ENCODE results near the gene MARVELD2.
A peak's percentile ranks its signal among the peaks of the same experiment; 100 is the strongest.
"Not testable (repeated sequence)": the region's sequence is repeated elsewhere in the genome, so short reads cannot be mapped to it uniquely, and the experiment has no call there.

The MARVELD2 gene

GRCh38 chr5:69418554-69418953, 3.6 kb downstream of the MARVELD2 start:
- Histone ChIP-seq H3K9me3 (ENCODE audit: control insufficient read depth, insufficient read depth, low read length) (no peaks in the 10 kb centered on the region), H3K36me3 (ENCODE audit: insufficient read depth, low read length) (peaks cover 6% of the 10 kb centered on the region; the same call in 1 of the 2 replicates), H3K4me1 (ENCODE audit: insufficient read depth, low read length) (peaks cover 4% of the 10 kb centered on the region; the same call in 1 of the 2 replicates), H3K9ac (ENCODE audit: low read depth, low read length) (no peak overlapping the region)

DNA sequence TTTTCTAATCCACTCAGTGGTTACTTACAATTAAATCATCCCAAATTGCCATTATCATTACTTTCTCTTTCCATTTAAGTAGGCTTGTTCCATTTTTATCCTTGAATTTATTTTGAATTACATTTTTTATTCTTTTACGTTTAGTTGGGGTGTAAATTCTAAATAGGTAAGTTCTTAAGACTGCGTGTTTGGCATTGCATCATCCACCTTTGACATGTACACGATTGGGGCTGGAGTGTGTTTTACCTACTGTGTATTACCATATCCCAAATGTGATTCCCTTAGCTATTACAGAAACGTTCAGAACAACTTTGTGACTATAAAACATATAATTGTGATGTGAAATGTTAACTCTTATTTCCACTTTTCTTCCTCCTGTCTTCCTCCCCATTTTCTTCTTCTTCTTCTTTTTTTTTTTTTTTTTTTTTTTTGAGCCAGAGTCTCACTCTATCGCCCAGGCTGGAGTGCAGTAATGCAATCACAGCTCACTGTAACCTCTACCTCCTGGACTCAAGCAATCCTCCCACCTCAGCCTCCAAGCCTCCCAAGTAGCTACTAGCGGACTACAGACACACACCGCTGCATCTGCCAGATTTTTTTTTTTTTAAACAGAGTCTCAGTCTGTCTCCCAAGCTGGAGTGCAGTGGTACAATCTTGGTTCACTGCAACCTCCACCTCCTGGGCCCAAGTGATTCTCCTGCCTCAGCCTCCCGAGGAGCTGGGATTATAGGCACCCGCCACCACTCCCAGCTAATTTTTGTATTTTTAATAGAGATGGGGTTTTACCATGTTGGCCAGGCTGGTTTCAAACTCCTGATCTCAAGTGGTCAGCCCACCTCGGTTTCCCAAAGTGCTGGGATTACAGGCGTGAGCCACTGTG, 16.7 kb downstream of the MARVELD2 start:
- no peak overlapping the region for H3K9ac ChIP-seq (ENCODE audit: low read depth, low read length)
- no peaks in the 10 kb centered on the region for H3K9me3 ChIP-seq (ENCODE audit: control insufficient read depth, insufficient read depth, low read length)
- no peaks in the 10 kb centered on the region for H3K4me1 ChIP-seq (ENCODE audit: insufficient read depth, low read length)
- peaks cover 2% of the 10 kb centered on the region; the same call in 1 of the 2 replicates for H3K36me3 ChIP-seq (ENCODE audit: insufficient read depth, low read length)

- H3K9me3 ChIP-seq (ENCODE audit: control insufficient read depth, insufficient read depth, low read length), result no peaks in the 10 kb centered on the region
- H3K4me1 ChIP-seq (ENCODE audit: insufficient read depth, low read length), result no peaks in the 10 kb centered on the region
- H3K36me3 ChIP-seq (ENCODE audit: insufficient read depth, low read length), result peaks cover 3% of the 10 kb centered on the region; the same call in 1 of the 2 replicates
- no peak overlapping the region for H3K9ac ChIP-seq (ENCODE audit: low read depth, low read length)
Measured at GRCh38 chr5:69432412-69433206, 17.7 kb downstream of the MARVELD2 start.

DNA sequence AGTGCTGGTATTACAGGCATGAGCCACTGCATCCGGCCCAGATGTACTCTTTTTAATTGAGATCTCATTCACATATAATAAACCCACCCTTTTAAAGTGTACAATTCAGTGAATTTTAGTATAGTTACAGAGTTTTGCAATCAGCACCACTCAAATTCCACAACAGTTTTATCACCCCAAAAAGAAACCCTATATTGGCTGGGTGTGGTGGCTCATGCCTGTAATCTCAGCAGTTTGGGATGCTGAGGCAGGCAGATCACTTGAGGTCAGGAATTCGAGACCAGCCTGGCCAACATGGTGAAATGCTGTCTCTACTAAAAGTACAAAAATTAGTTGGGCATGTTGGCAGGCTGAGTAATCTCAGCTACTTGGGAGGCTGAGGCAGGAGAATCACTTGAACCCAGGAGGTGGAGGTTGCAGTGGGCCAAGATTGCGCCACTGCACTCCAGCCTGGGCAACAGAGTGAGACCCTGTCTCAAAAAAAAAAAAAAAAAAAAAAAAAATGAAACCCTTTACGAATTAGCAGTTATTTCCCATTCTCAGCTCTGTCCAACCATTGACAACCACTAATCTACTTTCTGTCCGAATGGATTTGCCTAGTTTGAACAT, 20.5 kb downstream of the MARVELD2 start:
- H3K9ac ChIP-seq (ENCODE audit: low read depth, low read length); H3K4me1 ChIP-seq (ENCODE audit: insufficient read depth, low read length); H3K9me3 ChIP-seq (ENCODE audit: control insufficient read depth, insufficient read depth, low read length); H3K36me3 ChIP-seq (ENCODE audit: insufficient read depth, low read length): not testable (repeated sequence)

- H3K9me3 ChIP-seq (ENCODE audit: control insufficient read depth, insufficient read depth, low read length), result no peaks in the 10 kb centered on the region
- no peaks in the 10 kb centered on the region for H3K36me3 ChIP-seq (ENCODE audit: insufficient read depth, low read length)
- H3K9ac ChIP-seq (ENCODE audit: low read depth, low read length), result no peak overlapping the region
- H3K4me1 ChIP-seq (ENCODE audit: insufficient read depth, low read length), result no peaks in the 10 kb centered on the region
Measured at GRCh38 chr5:69444127-69444754, 29.3 kb downstream of the MARVELD2 start.

GRCh38 chr5:69449511-69449910, 34.6 kb downstream of the MARVELD2 start:
- H3K4me1 ChIP-seq (ENCODE audit: insufficient read depth, low read length), result peaks cover 3% of the 10 kb centered on the region; the same call in 1 of the 2 replicates
- H3K9ac ChIP-seq (ENCODE audit: low read depth, low read length), result no peak overlapping the region
- H3K36me3 ChIP-seq (ENCODE audit: insufficient read depth, low read length), result no peaks in the 10 kb centered on the region
- no peaks in the 10 kb centered on the region for H3K9me3 ChIP-seq (ENCODE audit: control insufficient read depth, insufficient read depth, low read length)

DNA sequence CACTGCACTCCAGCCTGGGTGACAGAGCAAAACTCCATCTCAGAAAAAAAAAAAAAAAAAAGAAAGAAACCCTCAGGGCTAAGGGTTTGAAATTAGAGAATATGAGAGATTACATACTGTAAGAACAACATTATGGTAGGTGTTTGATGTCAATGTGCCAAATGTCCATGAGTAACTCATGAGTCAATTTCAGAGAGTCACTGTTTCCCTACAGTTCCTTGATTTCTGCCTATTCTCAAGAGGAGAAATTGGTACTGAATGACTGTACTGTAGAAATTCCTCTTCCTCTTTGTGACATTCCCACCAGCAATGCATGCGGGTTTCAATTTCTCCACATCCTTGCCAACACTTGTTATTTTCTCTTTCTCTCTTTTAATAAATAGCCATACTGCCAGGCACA, 35.2 kb downstream of the MARVELD2 start:
- Histone ChIP-seq H3K9me3 (ENCODE audit: control insufficient read depth, insufficient read depth, low read length) (no peaks in the 10 kb centered on the region), H3K9ac (ENCODE audit: low read depth, low read length) (no peak overlapping the region), H3K36me3 (ENCODE audit: insufficient read depth, low read length) (no peaks in the 10 kb centered on the region), H3K4me1 (ENCODE audit: insufficient read depth, low read length) (peaks cover 6% of the 10 kb centered on the region)

DNA sequence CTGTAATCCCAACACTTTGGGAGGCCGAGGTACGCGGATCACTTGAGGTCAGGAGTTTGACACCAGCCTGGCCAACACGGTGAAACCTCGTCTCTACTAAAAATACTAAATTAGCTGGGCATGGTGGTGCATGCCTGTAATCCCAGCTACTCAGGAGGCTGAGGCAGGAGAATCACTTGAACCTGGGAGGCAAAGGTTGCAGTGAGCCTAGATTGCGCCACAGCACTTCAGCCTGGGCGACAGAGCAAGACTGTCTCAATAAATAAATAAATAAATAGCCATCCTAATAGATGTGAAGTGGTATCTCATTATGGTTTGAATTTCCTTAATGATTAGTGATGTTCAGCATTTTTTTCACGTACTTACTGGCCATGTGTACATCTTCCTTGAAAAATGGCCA, 35.6 kb downstream of the MARVELD2 start:
- not testable (repeated sequence) for H3K9ac ChIP-seq (ENCODE audit: low read depth, low read length); H3K36me3 ChIP-seq (ENCODE audit: insufficient read depth, low read length); H3K9me3 ChIP-seq (ENCODE audit: control insufficient read depth, insufficient read depth, low read length); H3K4me1 ChIP-seq (ENCODE audit: insufficient read depth, low read length)

- no peak overlapping the region for H3K9ac ChIP-seq (ENCODE audit: low read depth, low read length)
- no peaks in the 10 kb centered on the region for H3K36me3 ChIP-seq (ENCODE audit: insufficient read depth, low read length)
- no peaks in the 10 kb centered on the region for H3K9me3 ChIP-seq (ENCODE audit: control insufficient read depth, insufficient read depth, low read length)
- peaks cover 6% of the 10 kb centered on the region for H3K4me1 ChIP-seq (ENCODE audit: insufficient read depth, low read length)
Measured at GRCh38 chr5:69451941-69452647, 37.2 kb downstream of the MARVELD2 start.

GRCh38 chr5:69453487-69453886, 38.6 kb downstream of the MARVELD2 start:
- H3K36me3 ChIP-seq (ENCODE audit: insufficient read depth, low read length); H3K9me3 ChIP-seq (ENCODE audit: control insufficient read depth, insufficient read depth, low read length); H3K9ac ChIP-seq (ENCODE audit: low read depth, low read length); H3K4me1 ChIP-seq (ENCODE audit: insufficient read depth, low read length): not testable (repeated sequence)

- Histone ChIP-seq H3K36me3 (ENCODE audit: insufficient read depth, low read length) (no peaks in the 10 kb centered on the region), H3K9me3 (ENCODE audit: control insufficient read depth, insufficient read depth, low read length) (no peaks in the 10 kb centered on the region), H3K9ac (ENCODE audit: low read depth, low read length) (peak overlapping the region; percentile 53; the same call in 1 of the 2 replicates), H3K4me1 (ENCODE audit: insufficient read depth, low read length) (peaks cover 6% of the 10 kb centered on the region)
Measured at GRCh38 chr5:69454460-69455249, 39.7 kb downstream of the MARVELD2 start.

- H3K9ac ChIP-seq (ENCODE audit: low read depth, low read length); H3K9me3 ChIP-seq (ENCODE audit: control insufficient read depth, insufficient read depth, low read length); H3K36me3 ChIP-seq (ENCODE audit: insufficient read depth, low read length); H3K4me1 ChIP-seq (ENCODE audit: insufficient read depth, low read length): not testable (repeated sequence)
Measured at GRCh38 chr5:69455428-69455988, 40.6 kb downstream of the MARVELD2 start.

DNA sequence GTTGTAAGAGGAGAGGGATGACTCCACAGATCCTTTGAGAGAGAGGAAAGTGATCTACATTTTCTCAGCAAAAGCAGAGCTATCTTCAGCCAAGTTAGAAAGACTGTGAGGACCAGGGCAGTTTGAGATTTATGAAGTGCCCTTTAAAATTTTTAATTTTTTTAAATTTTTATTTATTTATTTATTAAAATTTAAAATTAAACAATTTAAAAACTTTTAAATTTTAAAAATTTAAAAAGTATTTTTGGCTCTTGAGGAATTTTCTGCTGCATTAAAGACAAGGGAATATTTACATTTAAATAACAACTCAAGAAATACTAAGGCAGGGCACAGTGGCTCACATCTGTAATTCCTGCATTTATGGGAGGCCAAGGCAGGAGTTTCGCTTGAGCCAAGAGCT, 47.3 kb downstream of the MARVELD2 start:
- no peak overlapping the region for H3K9ac ChIP-seq (ENCODE audit: low read depth, low read length)
- H3K9me3 ChIP-seq (ENCODE audit: control insufficient read depth, insufficient read depth, low read length), result no peaks in the 10 kb centered on the region
- no peaks in the 10 kb centered on the region for H3K36me3 ChIP-seq (ENCODE audit: insufficient read depth, low read length)
- no peaks in the 10 kb centered on the region for H3K4me1 ChIP-seq (ENCODE audit: insufficient read depth, low read length)

Data from ES-I3 (cell line).